ENCODE measurements around the gene LANCL1. TPM values are rescaled to one million over a fixed set of nuclear protein-coding genes. Genes with fewer than 3 reads are reported as not detected.
A peak's percentile ranks its signal among the peaks of the same experiment; 100 is the strongest.

Gene LANCL1
- total and polyA plus RNA-seq, 12 donors: 7.7 to 62.2 (median 37.7) TPM

DNA sequence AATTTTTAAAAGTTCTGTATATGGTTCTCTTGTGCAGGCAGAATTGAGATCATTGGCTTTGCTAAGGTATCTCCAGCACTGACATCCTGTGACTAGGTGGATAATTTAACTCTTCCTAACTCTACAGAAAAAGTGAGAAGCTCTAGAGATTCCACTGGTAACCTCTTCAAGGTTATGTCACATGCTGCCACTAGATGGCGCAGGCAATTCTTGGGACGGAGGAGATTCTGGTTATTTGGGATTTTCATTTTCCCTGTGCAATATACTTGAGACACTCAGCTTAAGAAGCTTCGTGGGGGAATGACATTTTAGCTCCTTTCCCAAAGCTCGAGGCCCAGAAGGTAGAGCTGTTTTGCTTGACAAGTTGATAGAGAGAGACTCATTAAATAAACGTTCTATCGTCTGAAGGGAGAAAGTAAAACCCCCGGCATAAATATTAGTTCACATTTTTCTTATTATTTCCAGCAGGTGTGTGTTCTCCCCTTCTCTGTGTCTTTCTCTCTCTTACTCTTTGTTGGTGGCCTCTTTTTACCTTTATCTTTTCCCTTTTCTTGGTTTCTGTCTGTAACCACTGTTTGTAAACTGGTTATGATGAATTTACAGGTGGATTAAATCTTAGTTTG is 26.6 kb upstream of the LANCL1 start:
- H3K4me3 ChIP-seq: peak overlapping the region in 1 of 4 donors; percentile 45
- 17 to 25% (median 20%) methylated on average over 7 of the region's 7 CpGs for WGBS, 4 donors
- H3K9me3 ChIP-seq (replicated peaks in 1 of 3): no peaks in the 10 kb centered on the region

DNA sequence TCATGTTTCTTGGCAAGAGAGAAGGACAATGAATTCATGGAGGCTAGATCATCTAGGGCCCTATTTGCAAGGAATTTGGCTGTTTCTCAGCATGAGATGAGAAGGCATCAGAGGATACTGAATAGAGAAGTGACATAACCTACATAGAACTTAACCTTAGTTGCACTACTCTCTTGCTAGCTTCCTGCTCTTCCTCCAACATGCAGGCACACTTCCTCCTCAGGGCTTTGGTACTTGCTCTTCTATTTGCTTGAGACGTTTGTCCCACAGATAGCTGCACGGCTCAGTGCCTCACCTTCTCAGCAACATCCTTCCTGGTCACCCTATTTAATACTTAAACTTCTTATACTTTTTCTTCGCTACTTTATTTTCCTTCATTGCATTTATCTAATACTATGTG is 20.0 kb upstream of the LANCL1 start:
- TF ChIP-seq, protein P1, sequence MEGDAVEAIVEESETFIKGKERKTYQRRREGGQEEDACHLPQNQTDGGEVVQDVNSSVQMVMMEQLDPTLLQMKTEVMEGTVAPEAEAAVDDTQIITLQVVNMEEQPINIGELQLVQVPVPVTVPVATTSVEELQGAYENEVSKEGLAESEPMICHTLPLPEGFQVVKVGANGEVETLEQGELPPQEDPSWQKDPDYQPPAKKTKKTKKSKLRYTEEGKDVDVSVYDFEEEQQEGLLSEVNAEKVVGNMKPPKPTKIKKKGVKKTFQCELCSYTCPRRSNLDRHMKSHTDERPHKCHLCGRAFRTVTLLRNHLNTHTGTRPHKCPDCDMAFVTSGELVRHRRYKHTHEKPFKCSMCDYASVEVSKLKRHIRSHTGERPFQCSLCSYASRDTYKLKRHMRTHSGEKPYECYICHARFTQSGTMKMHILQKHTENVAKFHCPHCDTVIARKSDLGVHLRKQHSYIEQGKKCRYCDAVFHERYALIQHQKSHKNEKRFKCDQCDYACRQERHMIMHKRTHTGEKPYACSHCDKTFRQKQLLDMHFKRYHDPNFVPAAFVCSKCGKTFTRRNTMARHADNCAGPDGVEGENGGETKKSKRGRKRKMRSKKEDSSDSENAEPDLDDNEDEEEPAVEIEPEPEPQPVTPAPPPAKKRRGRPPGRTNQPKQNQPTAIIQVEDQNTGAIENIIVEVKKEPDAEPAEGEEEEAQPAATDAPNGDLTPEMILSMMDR (IDR thresholded peaks at IDR 0.05): no peak
- no peak for TF ChIP-seq POLR2A (IDR thresholded peaks at IDR 0.05)
- no peak overlapping the region for H3K4me3 ChIP-seq
- H3K27ac ChIP-seq: no peak overlapping the region

More for the DNA sequence above, 26.6 kb upstream of the LANCL1 start:
- no peak overlapping the region for H3K27ac ChIP-seq
- no peaks in the 10 kb centered on the region for H3K4me1 ChIP-seq (replicated peaks in 1 of 2)
- DNase-seq: peak in 6 of 7 donors; percentile 38 to 64 (median 60)
- intact Hi-C loops (cut with DNase I): no loop called here
- TF ChIP-seq POLR2A (IDR thresholded peaks at IDR 0.05): no peak
- TF ChIP-seq, protein P1 (IDR thresholded peaks at IDR 0.05): peak; percentile 57 to 90 (median 69)
- H3K27me3 ChIP-seq: no peaks in the 10 kb centered on the region
- H3K36me3 ChIP-seq (replicated peaks in 1 of 2): no peaks in the 10 kb centered on the region

DNA sequence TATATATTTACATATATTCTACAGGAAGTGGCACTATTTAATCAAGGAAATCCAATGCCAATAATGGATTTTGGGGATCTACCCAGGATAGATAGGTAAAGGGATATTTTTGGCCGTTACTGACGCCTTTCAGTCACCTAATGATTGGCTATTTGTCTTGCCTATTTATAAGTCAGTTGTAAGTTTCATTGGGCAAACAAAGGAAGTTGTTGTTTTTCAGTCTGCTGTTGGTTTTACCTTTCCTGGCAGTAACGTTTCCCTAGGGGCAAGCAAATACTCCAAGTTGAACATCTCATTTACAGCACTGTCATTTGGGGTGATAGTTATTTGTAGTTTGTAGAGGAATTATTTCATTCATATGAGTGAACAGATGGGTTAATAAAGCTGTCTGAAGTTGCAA is 17.0 kb upstream of the LANCL1 start:
- Histone ChIP-seq H3K9me3 (replicated peaks in 1 of 3) (no peaks in the 10 kb centered on the region), H3K36me3 (replicated peaks in 1 of 2) (no peaks in the 10 kb centered on the region), H3K27ac (no peak overlapping the region), H3K4me3 (no peak overlapping the region), H3K4me1 (replicated peaks in 1 of 2) (no peaks in the 10 kb centered on the region), H3K27me3 (no peaks in the 10 kb centered on the region)
- intact Hi-C loops (cut with DNase I): no loop called here
- DNase-seq: no peak
- WGBS, 4 donors: 66 to 79% (median 69%) methylated on average over 3 of the region's 3 CpGs
- TF ChIP-seq, protein P1 (IDR thresholded peaks at IDR 0.05): no peak
- no peak for TF ChIP-seq POLR2A (IDR thresholded peaks at IDR 0.05)

More for the DNA sequence above, 20.0 kb upstream of the LANCL1 start:
- no peaks in the 10 kb centered on the region for H3K4me1 ChIP-seq (replicated peaks in 1 of 2)
- H3K9me3 ChIP-seq (replicated peaks in 1 of 3): no peaks in the 10 kb centered on the region
- no peaks in the 10 kb centered on the region for H3K36me3 ChIP-seq (replicated peaks in 1 of 2)
- intact Hi-C loops (cut with DNase I): no loop called here
- DNase-seq: no peak
- H3K27me3 ChIP-seq: no peaks in the 10 kb centered on the region
- WGBS, 4 donors: 56 to 67% (median 61%) methylated on average over 3 of the region's 3 CpGs

DNA sequence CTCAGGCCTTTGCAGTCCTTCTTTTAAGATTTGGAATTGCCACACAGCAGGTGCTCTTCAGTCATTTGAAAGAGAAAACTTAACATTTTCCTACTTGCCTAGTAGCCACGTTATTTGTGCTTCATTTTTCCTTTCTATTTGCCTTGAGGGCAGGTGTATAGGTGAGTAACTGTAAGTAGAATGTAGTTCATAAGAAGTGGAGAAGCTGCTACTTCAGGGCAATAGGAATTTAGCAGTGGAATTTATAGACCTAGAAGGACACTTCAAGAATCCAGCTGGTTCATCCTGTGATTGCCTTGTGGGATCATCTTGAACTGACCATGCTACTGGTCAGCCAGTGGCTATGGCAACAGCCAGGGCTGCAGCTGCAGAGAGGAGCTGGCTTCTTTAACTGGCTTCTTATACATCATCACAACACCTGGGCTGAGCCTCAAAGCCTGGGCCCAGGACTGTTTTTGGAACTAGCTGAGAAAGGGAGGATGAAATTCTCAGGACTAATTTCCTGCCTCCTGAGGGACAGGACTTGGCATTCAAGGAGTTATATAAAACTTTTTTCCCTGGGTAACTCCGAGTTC is 5.1 kb upstream of the LANCL1 start:
- Histone ChIP-seq H3K36me3 (replicated peaks in 1 of 2) (no peaks in the 10 kb centered on the region), H3K27ac (no peak overlapping the region), H3K9me3 (replicated peaks in 1 of 3) (no peaks in the 10 kb centered on the region), H3K4me1 (replicated peaks in 1 of 2) (peaks cover 0 to 4% of the 10 kb centered on the region in 2 donors), H3K4me3 (no peak overlapping the region), H3K27me3 (no peaks in the 10 kb centered on the region)
- intact Hi-C loops (cut with DNase I): no loop called here
- no peak for DNase-seq
- no peak for TF ChIP-seq POLR2A (IDR thresholded peaks at IDR 0.05)
- TF ChIP-seq, protein P1 (IDR thresholded peaks at IDR 0.05): no peak
- WGBS, 4 donors: 37 to 49% (median 46%) methylated on average over 2 of the region's 2 CpGs
